Tibial nerve (tissue), 3 donors: ENCODE results near the gene CNN1.
"Not testable (repeated sequence)": the region's sequence is repeated elsewhere in the genome, so short reads cannot be mapped to it uniquely, and the experiment has no call there.

Experiments used
- CTCF ChIP-seq, 5 experiments: fragments of 200-600 bp in 3 of 5; fragments of 450-650 bp in 2 of 5; sonication (generic) in 3 of 5; IDR thresholded peaks; one replicate each; pipeline ENCODE4 v1.5.1; 2016 to 2019; ENCODE audit warnings: antibody characterized with exemption in 5 of 5, mild to moderate bottlenecking in 3 of 5, moderate library complexity in 2 of 5
- POLR2A ChIP-seq, 2 donors: fragments of 450-650 bp; IDR thresholded peaks; one replicate each; pipeline ENCODE4 v1.6.1; 2017; ENCODE audit warnings: antibody characterized with exemption in 2 of 2, mild to moderate bottlenecking in 2 of 2, moderate library complexity in 2 of 2

- not testable (repeated sequence) for TF ChIP-seq CTCF, POLR2A (IDR thresholded peaks at IDR 0.05)
Observed at GRCh38 chr19:11599704-11600103, 61.1 kb downstream of the CNN1 start.
